ENCODE results near the gene WWOX.

Gene WWOX

GRCh38 chr16:78836802-78837491 is 737.5 kb downstream of the WWOX start:
- DNase-seq: no peak

DNA sequence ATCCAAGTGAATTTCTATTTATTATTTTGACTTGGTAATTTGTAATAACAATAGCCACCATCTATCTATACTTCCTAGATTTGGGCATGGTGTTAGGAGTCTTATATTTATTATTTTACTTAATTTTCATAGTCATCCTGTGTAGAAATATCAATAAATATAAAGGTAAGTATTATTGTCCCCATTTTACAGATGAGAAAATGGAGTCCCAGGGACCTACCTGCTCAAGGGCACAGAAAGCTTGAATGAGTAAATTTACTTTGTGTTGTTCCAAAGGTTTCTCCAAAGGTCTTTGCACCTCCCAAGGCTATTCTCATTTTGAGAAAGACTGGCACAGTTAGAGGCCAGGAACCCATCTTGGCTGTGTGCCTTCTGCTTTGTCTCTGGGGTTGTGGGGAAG is 738.3 kb downstream of the WWOX start:
- no peak for DNase-seq

DNA sequence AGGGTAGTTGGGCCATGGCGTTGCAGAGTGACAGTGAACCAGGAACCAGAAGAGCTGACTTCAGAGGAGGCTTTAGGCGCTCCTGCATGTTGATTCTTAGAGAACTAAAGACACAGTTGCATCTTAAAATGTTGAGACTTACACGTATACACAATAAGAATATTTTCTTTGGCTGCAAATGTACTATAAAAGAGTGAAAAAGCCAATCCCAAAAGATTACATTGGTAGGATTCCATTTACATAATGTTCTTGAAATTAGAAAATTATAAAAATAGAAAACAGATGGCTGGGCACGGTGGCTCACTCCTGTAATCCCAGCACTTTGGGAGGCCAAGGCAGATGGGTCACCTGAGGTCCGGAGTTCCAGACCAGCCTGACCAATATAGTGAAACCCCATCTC is 738.8 kb downstream of the WWOX start:
- DNase-seq: no peak

GRCh38 chr16:78842950-78843349 is 743.5 kb downstream of the WWOX start:
- no peak for DNase-seq

DNA sequence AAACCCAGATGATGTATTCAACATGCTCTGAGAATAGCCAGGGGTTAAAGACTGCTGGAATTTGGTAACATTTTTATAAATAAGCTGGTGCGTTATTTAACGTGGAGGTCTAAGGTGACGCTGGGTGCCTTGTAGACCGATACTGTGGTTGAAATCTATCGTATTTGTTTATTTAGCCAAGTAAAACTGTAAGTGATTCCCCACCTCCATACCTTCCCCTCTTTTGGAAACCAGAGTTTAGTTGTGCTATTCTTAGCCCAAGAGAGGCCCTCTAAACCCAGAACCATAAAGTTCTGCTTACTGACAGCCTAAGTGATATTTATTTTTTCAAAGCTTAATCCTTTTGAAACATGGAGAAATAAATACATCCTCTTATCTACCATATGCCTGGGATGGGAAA is 744.5 kb downstream of the WWOX start:
- no peak for DNase-seq

DNA sequence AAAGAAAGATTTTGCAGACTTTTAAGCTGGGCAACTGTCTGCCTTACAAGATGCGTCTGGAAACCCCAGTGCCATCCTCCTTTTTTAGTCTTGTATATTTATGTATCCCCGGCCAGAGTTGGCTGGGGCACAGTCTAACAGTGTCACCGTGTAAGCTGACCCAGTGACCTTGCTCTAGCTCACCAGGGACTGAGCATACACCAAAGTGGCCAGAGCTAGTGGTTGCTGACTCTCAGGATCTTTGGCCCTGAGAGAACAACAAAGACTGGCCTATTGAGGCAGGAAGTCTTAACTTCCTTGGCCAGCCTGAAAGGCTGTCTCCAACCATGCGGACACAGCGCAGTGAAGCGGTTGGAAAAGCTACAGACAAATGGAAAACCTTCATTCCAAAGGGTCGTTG is 745.2 kb downstream of the WWOX start:
- no peak for DNase-seq

DNA sequence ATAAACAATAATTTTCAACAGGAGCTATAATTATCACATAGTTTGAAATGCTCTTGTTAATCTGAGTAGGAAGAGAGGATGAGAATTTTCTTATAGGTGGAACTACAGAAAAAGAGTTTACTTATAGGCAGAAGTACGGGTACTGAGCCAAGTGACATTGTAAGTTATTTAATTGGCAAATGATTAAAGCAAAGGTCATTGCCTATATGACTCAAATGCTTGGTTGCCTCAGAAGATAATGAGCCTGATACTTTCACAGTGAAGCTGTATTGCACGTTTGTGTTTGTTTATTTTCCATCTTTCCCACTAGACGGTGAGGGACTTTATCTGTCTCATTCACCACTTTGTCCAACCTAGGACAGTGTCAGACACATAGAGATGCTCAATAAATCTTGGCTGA is 751.8 kb downstream of the WWOX start:
- no peak for DNase-seq

GRCh38 chr16:78852081-78852635 is 752.7 kb downstream of the WWOX start:
- no peak for DNase-seq

- DNase-seq: no peak
Measured at GRCh38 chr16:78862022-78862421, 762.6 kb downstream of the WWOX start.

GRCh38 chr16:78866521-78866920 is 767.1 kb downstream of the WWOX start:
- no peak for DNase-seq

DNA sequence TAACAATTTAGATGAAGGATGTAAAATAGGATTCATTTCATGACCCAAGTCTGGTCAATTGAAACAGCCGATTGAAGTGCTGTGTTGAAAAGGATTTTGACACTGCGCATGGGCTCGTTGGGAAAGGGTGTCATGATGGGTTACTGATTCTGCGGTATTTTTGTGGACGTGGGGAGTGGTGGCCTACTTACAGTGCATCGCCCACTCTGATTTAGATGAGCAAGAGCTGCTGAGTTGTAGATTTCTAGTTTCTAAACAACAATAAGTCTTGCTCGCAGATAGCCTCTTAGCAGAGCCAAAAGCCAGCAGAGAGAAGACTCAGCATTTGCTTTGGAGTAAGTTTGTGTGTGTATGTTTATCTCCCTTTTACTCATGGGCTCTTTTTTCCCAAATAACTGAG is 770.0 kb downstream of the WWOX start:
- DNase-seq: no peak

DNA sequence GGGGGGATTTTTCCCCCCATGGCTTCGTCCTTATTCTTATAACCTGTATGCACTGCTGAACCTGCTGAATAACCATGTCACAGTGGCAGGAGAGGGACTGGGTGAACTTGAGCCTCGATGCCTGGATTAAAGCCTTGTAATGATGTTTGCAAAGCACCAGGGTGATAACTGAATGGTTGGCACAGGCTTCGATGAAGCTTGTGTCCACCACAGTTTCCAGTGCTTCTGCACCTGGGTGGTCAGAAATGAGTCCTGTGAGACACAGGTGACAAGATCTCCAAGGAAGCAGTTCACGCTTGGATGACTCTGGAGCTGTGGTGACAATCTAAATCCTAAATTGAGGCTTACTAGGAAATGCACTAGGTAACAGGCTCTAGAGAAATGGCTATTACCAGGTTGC is 771.8 kb downstream of the WWOX start:
- no peak for DNase-seq

GRCh38 chr16:78876671-78877070 is 777.2 kb downstream of the WWOX start:
- DNase-seq: no peak

DNA sequence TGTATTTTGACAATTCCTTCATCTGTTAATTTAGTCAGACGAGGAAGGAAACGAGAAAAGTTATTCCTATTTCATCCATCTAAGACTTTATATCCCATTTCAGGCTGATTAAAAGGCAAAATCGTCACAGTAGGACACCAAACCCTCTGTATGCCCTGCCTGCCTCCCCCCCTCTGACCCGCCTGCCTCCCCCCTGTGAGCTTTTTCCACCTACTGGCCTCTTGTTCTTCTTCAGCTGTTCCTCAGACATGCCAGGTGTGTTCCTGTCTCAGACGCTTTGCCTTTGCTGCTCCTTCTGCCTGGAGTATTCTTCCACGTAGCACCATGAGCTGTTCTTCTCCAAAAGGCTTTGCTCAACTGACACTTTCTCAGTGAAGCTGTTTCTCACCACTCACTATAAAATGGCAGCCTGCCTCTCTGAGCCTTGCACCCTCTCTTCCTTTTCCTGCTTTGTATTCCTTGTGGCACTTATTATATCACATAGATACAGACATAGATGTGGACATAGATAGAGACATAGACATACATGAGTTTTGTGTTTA is 777.7 kb downstream of the WWOX start:
- DNase-seq: no peak

DNA sequence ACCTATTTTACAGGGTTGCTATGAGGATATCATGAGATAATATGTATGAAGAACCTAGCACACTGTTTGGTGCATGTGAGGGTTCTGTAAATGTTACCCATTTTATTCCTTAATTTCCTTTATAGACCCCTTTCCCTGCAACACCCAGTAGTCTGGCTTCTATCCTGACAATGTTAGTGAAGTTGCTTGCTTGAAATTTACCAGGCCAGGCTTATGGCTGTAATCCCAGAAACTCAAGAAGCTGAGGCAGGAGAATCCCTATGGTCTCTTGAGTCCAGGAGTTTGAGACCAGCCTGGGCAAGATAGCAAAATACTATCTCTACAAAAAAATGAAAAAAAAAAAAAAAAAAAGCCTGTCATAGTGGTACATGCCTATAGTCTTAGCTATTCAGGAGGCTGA is 779.1 kb downstream of the WWOX start:
- DNase-seq: no peak

GRCh38 chr16:78879011-78879410 is 779.6 kb downstream of the WWOX start:
- no peak for DNase-seq

DNA sequence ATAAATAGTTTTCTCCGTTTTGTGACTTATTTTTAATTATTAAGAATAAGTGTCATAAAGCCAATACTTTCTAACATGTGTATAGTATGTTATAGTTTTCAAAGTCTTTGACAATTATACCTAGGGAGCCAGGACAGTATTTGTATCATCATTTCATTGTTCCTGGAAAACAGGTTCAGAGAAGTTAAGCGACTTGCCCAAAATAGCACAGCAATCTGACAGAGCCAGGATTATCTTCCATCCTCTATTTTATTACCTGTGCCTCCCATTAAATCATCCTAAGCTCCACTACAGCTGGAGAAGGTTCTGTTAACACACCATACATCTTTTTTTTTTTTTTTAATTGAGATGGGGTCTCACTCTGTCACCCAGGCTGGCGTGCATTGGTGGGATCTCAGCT is 782.7 kb downstream of the WWOX start:
- no peak for DNase-seq

DNA sequence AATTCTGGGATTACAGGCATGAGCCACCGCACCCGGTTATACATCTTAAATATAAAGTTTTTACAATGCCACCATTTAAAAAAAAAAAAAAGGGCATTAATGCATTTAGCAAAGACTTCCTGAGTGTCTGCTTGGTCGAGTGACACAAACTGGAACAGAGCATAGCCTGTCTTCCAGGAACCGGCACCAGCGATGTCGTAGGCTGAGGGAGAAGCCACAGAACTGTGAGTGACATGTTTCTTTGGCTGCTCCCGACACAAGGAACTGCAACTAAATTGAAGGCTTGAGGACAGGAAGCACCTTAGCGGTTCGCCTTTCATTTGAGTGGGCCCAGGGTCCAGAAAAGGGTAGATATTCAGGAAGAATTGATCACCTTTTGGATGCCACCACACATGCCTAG is 783.3 kb downstream of the WWOX start:
- DNase-seq: no peak

DNA sequence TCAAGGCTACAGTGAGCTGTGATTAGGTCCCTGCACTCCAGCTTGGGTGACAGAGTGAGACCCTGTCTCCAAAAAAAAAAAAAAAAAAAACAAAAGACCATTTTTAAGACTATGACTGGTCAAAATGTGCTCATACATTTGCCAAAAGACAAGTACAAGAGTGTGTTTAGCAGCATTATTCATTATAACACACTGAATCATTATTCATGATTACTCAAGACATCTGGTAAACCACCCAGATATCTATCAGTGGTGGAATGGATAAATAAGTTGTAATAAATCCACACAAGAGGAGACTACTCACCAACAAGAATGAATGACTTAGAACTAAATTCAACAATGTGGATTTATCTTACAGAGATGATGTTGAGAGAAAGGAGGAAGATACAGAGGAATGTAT is 784.8 kb downstream of the WWOX start:
- no peak for DNase-seq

DNA sequence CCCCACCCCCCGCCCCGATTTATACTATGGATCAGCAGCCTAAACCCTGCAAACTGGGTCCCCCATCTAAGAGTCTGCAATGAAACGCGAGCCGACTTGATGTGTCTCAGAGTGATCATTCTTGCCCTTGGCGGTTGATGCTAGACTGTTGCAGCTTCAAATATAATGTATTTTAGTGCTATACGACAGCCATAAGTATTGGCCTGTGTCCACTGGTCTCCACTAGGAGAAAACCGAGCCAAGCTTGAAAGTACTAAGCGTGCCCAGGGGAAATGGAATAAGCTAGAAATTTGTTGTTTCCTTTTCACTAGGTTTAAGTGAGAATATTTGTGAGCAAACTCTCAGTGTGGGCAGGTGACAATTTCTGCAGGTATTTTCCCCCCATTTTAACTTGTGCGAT is 789.9 kb downstream of the WWOX start:
- no peak for DNase-seq

- DNase-seq: no peak
Measured at GRCh38 chr16:78890373-78890895, 791.0 kb downstream of the WWOX start.

GRCh38 chr16:78892951-78893733 is 793.7 kb downstream of the WWOX start:
- DNase-seq: no peak

GRCh38 chr16:78894886-78895285 is 795.4 kb downstream of the WWOX start:
- no peak for DNase-seq

DNA sequence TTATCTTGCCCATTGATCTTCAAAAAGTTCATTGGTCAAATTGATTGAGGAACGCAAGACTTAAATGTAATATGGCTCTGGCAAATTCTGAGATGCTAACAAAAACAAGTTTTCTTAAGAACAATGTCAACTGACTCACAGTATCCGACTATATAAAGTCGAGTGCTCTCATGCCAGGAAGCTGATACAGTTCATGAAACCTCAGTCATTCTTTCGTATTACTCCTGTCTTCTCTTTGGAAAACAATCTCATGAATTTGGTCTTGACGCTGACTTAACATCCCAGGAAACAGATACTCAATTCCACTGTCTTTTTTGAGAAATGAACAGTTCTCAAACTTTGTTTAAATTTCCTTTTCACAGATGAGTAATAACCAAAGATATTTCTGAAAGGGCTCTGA is 796.2 kb downstream of the WWOX start:
- DNase-seq: no peak
